BJ (cell line): ENCODE measurements around the gene TMEM51. TPM values are rescaled to one million over a fixed set of nuclear protein-coding genes. Genes with fewer than 3 reads are reported as not detected.

Experiments
- CTCF ChIA-PET: fragments of 350-600 bp; formaldehyde crosslinking; extraction: SDS; loops from one replicate; lab custom pipeline; 2021; ENCODE audit warnings: antibody characterized with exemption, inconsistent platforms; lab: Yijun Ruan, JAX
- POLR2A ChIA-PET: fragments of 300-600 bp; sonication (Branson Sonifier 250); formaldehyde crosslinking; extraction: SDS; loops from one replicate; lab custom pipeline; 2021; ENCODE audit warnings: antibody characterized with exemption; lab: Charles Lee
- DNase-seq: peaks from one replicate; pipeline ENCODE4 v3.0.0-alpha.2; 2011; ENCODE audit warnings: low read depth
- H3K27me3 ChIP-seq: 2 replicates; pipeline ENCODE4 v1.6.0; 2011; ENCODE audit warnings: low read length; ENCODE audit not compliant: control insufficient read depth, insufficient read depth
- H3K36me3 ChIP-seq: 2 replicates; pipeline ENCODE4 v1.5.1; 2011; ENCODE audit warnings: low read length; ENCODE audit not compliant: control insufficient read depth, insufficient read depth
- H3K4me3 ChIP-seq: 2 replicates; pipeline ENCODE4 v1.5.1; 2011; ENCODE audit warnings: low read depth, mild to moderate bottlenecking, control low read depth, low read length
- polyA plus RNA-seq: library from polyadenylated mRNA; depleted of rRNA; stranded (reverse); fragments of >200 nt; gene quantifications from 2 replicates; pipeline ENCODE4 v1.2.3, GENCODE V29; 2011
- TF ChIP-seq, protein P1 (sequence below): IDR thresholded peaks from 2 replicates; pipeline ENCODE4 v1.5.1; 2011; ENCODE audit warnings: low read depth, mild to moderate bottlenecking, control low read depth, inconsistent platforms, low read length, moderate library complexity; ENCODE audit not compliant: insufficient read depth

TMEM51 gene
- polyA plus RNA-seq, 1 experiment: 2.0 TPM

DNA sequence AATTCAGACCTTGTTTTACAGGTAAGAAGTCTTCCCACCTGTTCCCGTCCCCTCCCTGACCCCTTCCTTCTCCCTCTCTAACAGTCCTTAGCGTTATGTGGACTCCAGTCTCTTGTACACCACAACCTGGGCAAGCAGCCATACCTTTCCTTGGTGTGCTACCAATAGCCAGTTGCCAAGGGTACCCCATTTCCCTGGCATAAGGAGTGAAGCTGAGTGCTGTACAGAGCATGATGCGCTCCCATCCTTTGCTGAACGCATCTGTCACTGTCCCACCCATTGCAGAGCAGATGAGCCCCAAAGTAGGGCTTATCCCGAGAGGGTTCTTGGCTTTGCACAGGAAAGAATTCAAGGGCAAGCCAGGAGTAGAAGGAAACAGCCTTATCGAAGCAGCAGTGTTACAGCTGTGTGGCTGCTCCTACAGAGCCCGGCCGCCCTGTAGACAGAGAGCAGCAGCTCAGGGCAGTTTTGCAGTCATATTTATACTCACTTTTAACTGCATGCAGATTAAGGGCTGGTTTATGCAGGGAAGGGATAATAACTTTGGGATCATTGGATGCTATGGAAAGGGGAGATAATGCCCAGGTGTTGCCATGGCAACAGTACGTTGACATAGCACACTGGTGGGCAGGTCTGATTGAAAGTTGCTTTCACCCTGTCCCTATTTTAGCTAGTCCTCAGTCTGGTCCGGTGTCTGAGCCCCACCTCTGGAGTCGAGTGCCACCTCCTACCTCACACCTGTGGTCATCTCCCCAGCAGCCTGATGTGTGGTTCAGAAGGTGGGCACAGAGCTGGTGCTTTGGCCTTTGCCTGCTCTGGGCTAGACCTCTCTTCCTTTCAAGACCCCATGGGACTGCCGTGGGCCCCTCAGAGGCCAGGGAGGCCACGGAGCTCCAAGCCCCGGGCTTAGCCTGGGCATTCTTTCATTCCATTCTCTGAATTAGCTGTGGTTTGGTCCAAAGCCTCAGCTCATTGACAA is 98.6 kb downstream of the TMEM51 start:
- POLR2A ChIA-PET: no interaction called here
- H3K36me3 ChIP-seq: no peaks in the 10 kb centered on the region
- peaks cover 20% of the 10 kb centered on the region for H3K27me3 ChIP-seq
- TF ChIP-seq, protein P1, sequence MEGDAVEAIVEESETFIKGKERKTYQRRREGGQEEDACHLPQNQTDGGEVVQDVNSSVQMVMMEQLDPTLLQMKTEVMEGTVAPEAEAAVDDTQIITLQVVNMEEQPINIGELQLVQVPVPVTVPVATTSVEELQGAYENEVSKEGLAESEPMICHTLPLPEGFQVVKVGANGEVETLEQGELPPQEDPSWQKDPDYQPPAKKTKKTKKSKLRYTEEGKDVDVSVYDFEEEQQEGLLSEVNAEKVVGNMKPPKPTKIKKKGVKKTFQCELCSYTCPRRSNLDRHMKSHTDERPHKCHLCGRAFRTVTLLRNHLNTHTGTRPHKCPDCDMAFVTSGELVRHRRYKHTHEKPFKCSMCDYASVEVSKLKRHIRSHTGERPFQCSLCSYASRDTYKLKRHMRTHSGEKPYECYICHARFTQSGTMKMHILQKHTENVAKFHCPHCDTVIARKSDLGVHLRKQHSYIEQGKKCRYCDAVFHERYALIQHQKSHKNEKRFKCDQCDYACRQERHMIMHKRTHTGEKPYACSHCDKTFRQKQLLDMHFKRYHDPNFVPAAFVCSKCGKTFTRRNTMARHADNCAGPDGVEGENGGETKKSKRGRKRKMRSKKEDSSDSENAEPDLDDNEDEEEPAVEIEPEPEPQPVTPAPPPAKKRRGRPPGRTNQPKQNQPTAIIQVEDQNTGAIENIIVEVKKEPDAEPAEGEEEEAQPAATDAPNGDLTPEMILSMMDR: no peak
- no peak overlapping the region for H3K4me3 ChIP-seq
- CTCF ChIA-PET: interaction anchor here (0.6 kb wide), 1 partner anchor 35 kb away, joined by 3 read pairs; no protein-coding TSS in a partner anchor
- no peak for DNase-seq

DNA sequence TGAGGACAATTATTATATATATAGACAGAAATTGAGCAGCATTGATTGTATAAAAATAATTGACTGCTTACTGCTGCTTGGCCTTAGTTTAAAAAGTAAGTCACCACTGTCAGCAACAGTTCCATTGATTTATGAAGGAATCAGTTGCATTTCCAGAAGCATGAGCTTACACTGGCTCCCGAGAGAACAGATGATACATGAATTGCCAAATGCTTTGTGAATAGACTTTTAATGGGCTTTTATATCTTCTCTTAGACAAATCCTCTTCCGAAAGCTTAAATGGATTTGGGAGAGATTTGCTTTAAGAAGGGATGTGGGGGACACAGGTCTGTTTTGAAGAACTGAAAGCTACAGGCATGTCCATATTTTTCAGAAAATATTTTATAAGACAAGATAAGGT is 101.0 kb downstream of the TMEM51 start:
- H3K36me3 ChIP-seq: no peaks in the 10 kb centered on the region
- TF ChIP-seq, protein P1: no peak
- DNase-seq: no peak
- peaks cover 8% of the 10 kb centered on the region; the same call in 1 of the 2 replicates for H3K27me3 ChIP-seq
- POLR2A ChIA-PET: no interaction called here
- H3K4me3 ChIP-seq: no peak overlapping the region
- CTCF ChIA-PET: interaction anchor here (0.7 to 1.8 kb wide), 3 partner anchors 17 to 102 kb away, joined by 3 to 4 read pairs (median 4); no protein-coding TSS in a partner anchor

DNA sequence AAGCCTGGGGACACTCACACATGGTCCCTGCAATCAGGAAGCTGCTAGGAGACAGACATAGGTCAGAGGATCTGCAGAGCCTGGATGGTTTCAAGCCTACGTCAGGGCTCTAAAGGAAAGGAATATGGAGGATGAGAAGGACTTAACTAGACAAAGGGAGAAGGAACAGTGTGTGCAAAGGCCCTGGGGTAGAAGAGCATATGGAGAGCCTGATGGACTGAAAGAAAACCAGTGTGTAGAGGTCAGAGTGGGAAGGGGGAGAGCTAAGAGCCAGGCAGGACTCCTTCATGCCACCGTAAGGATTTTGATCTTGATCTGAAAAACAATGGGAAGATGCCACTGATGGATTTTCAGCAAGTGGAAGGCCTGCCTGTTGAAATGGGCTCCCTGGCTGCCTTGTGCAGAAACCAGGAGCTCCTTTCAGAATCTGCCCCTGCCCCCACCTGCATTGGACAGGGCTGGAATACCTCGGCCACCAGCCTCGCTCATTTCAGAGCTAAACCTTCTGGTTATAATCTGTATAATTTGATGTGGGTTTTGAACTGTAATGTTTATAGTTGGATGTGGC is 102.1 kb downstream of the TMEM51 start:
- no peak for DNase-seq
- ChIA-PET POLR2A (no interaction called here), CTCF (interaction anchor here (1.2 to 1.8 kb wide), 2 partner anchors 16 to 103 kb away, joined by 4 read pairs; no protein-coding TSS in a partner anchor)
- no peak overlapping the region for H3K4me3 ChIP-seq
- peaks cover 4% of the 10 kb centered on the region; the same call in 1 of the 2 replicates for H3K27me3 ChIP-seq
- H3K36me3 ChIP-seq: no peaks in the 10 kb centered on the region
- TF ChIP-seq, protein P1: no peak

DNA sequence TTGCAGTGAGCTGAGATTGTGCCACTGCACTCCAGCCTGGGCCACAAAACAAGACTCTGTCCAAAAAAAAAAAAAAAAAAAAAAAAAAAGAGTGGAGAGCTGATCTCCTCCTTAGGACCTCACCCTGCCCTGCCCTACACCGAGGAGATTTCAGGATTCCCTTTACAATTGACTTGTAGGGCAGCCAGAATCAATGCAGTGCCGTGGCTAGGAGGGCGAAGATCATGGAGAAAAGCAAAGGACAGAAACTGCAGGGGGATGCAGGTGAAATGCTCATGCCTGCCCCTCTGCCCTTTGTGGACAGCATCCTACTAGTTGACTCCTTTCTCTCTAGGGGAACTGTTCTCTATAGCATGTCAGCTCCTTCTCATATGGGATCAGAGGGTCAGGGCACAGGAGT is 103.0 kb downstream of the TMEM51 start:
- ChIA-PET CTCF (no interaction called here), POLR2A (no interaction called here)
- no peak for DNase-seq
- TF ChIP-seq, protein P1: no peak
- no peak overlapping the region for H3K4me3 ChIP-seq
- H3K36me3 ChIP-seq: no peaks in the 10 kb centered on the region
- peaks cover 4% of the 10 kb centered on the region; the same call in 1 of the 2 replicates for H3K27me3 ChIP-seq

DNA sequence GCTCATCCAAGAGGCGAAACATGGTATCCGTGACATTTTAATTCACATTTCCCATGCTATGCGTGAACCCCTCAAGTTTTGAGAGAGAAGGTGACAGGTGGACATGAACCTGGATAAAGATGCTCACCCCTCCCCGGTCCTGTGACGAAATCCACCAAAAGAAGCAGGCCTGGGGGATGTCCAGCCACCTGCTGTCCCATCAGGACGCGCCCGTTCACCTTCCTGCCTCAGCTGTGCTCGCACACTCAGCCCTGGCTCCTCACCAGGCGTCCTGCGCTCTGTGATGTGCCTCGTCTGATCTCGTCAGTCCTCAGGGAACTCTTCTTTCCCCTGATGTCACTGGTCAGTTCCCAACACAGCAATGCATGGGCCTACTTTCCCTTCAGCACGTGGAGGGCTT is 103.8 kb downstream of the TMEM51 start:
- Histone ChIP-seq H3K4me3 (no peak overlapping the region), H3K27me3 (peaks cover 4% of the 10 kb centered on the region; the same call in 1 of the 2 replicates), H3K36me3 (no peaks in the 10 kb centered on the region)
- ChIA-PET CTCF (no interaction called here), POLR2A (no interaction called here)
- TF ChIP-seq, protein P1: no peak
- no peak for DNase-seq
